22Rv1 (cell line): ENCODE results near the gene CTNNA3.
"Not testable (repeated sequence)": the region's sequence is repeated elsewhere in the genome, so short reads cannot be mapped to it uniquely, and the experiment has no call there.

Experiments
- H3K27ac ChIP-seq: fragments of 450-650 bp; 2 replicates; pipeline ENCODE4 v1.5.1; 2017
- ZFX ChIP-seq: fragments of 450-650 bp; IDR thresholded peaks from 2 replicates; pipeline ENCODE4 v1.6.1; 2017; ENCODE audit warnings: antibody characterized with exemption, borderline replicate concordance
- TF ChIP-seq, protein P1 (sequence below): fragments of 450-650 bp; IDR thresholded peaks from 2 replicates; pipeline ENCODE4 v1.5.1; 2017; ENCODE audit warnings: mild to moderate bottlenecking

CTNNA3 gene

DNA sequence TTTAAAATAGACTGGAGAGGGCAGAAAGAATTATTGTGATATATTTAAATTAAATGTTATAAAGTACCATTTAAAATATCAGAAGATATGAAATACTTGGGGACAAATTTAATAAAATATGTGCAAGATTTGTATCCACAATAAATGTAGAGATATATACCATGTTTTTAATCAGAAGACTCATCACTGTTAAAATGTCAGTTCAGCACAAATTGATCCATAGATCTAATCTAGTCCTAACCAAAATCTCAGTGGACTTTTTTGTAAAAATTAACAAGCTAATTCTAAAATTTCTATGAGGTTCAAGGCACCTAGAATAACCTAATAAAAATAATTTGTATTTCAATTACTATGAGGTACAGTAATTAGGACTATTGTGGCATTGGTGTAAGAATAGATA is 96.4 kb downstream of the CTNNA3 start:
- no peak overlapping the region for H3K27ac ChIP-seq
- TF ChIP-seq ZFX: no peak
- TF ChIP-seq, protein P1, sequence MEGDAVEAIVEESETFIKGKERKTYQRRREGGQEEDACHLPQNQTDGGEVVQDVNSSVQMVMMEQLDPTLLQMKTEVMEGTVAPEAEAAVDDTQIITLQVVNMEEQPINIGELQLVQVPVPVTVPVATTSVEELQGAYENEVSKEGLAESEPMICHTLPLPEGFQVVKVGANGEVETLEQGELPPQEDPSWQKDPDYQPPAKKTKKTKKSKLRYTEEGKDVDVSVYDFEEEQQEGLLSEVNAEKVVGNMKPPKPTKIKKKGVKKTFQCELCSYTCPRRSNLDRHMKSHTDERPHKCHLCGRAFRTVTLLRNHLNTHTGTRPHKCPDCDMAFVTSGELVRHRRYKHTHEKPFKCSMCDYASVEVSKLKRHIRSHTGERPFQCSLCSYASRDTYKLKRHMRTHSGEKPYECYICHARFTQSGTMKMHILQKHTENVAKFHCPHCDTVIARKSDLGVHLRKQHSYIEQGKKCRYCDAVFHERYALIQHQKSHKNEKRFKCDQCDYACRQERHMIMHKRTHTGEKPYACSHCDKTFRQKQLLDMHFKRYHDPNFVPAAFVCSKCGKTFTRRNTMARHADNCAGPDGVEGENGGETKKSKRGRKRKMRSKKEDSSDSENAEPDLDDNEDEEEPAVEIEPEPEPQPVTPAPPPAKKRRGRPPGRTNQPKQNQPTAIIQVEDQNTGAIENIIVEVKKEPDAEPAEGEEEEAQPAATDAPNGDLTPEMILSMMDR: no peak

DNA sequence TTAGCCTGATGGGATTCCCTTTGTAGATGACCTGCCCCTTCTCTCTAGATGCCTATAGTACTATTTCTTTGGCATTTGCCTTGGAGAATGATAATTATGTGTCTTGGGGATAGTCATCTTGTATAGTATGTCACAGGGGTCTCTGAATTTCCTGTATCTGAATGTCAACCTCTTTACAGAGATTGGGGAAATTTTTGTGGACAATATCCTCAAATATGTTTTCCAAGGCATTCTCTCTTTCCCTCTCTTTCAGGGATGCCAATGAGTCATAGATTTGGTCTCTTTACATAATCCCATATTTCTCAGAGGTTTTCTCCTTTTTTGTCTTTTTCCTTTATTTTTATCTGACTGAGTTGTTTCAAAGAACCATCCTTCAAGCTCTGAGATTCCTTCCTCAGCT is 99.4 kb downstream of the CTNNA3 start:
- TF ChIP-seq ZFX: no peak
- TF ChIP-seq, protein P1: no peak
- no peak overlapping the region for H3K27ac ChIP-seq

DNA sequence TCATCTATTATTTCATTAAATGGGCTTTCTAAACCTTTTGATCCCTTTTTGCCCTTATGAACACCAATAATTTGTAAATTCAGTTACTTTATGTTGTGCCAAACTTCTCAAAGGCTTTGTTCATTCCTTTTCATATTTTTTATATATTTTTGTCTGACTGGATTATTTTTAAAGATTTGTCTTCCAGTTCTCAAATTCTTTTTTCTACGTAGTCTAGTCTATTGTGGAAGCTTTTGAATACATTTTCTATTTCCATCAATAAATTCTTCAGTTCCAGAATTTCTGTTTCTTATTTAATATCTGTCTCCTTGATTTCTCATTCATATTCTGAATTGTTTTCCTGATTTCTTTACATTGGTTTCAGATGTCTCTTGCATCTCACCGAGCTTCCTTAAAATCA is 108.2 kb downstream of the CTNNA3 start:
- H3K27ac ChIP-seq: no peak overlapping the region
- no peak for TF ChIP-seq ZFX
- TF ChIP-seq, protein P1: no peak

DNA sequence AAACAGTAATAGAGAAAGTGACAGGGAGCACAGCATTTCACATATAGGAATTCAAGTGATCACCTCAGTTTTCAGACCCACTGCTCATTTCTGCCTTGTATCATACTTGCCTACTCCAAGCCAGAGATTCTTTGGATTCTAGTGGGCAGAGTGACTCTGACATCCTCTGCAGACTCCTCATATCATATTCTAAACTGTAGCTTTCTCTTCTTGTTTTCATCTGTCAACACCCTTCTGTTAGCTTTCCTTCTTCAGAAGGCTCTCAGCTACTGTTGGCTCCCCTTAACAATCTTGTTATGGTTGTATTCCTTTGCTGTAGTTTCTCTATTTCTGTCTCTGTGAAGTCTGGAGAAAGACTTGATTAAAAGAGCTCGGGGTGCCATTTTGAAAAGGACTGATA is 120.5 kb downstream of the CTNNA3 start:
- no peak overlapping the region for H3K27ac ChIP-seq
- no peak for TF ChIP-seq ZFX
- TF ChIP-seq, protein P1: no peak

GRCh38 chr10:67573484-67573883 is 122.5 kb downstream of the CTNNA3 start:
- H3K27ac ChIP-seq: no peak overlapping the region
- TF ChIP-seq, protein P1: no peak
- TF ChIP-seq ZFX: no peak

GRCh38 chr10:67571503-67571902 is 124.5 kb downstream of the CTNNA3 start:
- no peak overlapping the region for H3K27ac ChIP-seq
- no peak for TF ChIP-seq ZFX
- TF ChIP-seq, protein P1: no peak

DNA sequence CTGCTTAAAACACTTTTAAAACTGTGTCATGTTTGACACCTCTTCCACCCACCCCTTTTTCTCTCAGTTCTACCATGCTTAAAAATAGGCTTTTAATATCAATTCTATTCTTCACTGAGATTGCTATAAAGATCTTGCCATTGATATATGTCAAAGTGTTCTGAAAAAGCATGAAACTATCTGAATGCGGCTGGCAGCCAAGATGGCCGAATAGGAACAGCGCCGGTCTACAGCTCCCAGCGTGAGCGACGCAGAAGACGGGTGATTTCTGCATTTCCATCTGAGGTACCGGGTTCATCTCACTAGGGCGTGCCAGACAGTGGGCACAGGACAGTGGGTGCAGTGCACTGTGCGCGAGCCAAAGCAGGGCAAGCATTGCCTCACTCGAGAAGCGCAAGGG is 137.7 kb downstream of the CTNNA3 start:
- not testable (repeated sequence) for H3K27ac ChIP-seq

DNA sequence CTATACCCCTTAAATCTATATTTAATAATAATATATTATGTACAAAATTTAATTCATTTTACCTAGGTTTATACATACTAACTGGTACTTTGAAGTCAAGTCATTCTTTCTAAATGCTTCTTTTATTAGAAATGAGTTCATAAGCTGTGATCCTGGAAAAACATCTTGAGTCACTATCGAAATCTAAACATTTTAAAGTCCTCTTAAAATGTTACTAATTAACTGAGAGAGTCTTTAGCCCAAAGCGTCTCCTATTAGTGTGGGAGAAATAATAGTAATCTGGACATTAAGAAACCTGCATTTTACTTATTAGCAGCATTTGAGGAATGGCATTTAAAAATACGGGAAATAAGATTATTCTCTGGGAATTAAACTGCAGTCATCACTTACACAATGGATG is 142.7 kb downstream of the CTNNA3 start:
- H3K27ac ChIP-seq: no peak overlapping the region
- TF ChIP-seq, protein P1: no peak
